Natural killer cell (primary cell): Measurements from ENCODE around the gene SYNPR. TPM values are rescaled to one million over a fixed set of nuclear protein-coding genes. Genes with fewer than 3 reads are reported as not detected.

Experiments
- ATAC-seq, 3 donors: fragments of 150-1000 bp in 2 of 3; fragments of 200-7000 bp in 1 of 3; cut with Tn5 transposase; 1 replicate in 1 of 3; 2 replicates in 2 of 3; pipeline ENCODE4 v1.10.0; 2021; ENCODE audit warnings: mild to moderate bottlenecking in 2 of 3, moderate library complexity in 2 of 3
- DNase-seq, 2 donors: peaks; one replicate each; pipeline versions ENCODE4 v3.0.0 to v3.0.0-alpha.2; 2013 to 2021; ENCODE audit warnings: mixed read lengths in 1 of 2
- H3K27ac ChIP-seq: one replicate; pipeline ENCODE4 v1.5.1; 2013; ENCODE audit warnings: mild to moderate bottlenecking, low read length
- H3K27me3 ChIP-seq: one replicate; pipeline ENCODE4 v1.6.1; 2013; ENCODE audit warnings: low read length; ENCODE audit not compliant: control insufficient read depth, insufficient read depth
- H3K36me3 ChIP-seq: one replicate; pipeline ENCODE4 v1.6.1; 2013; ENCODE audit warnings: low read length; ENCODE audit not compliant: control insufficient read depth, insufficient read depth
- H3K4me1 ChIP-seq: one replicate; pipeline ENCODE4 v1.6.1; 2013; ENCODE audit warnings: low read length; ENCODE audit not compliant: control insufficient read depth, insufficient read depth
- H3K4me3 ChIP-seq: one replicate; pipeline ENCODE4 v1.5.1; 2013; ENCODE audit warnings: low read length
- H3K9me3 ChIP-seq: one replicate; pipeline ENCODE4 v1.6.1; 2013; ENCODE audit warnings: low read length; ENCODE audit not compliant: control insufficient read depth, insufficient read depth
- H3K27ac Mint-ChIP-seq, 2 donors: one replicate each; pipeline ENCODE4 v1.8.0; 2022; ENCODE audit warnings: mild to moderate bottlenecking in 2 of 2, mixed read lengths in 2 of 2, moderate library complexity in 1 of 2
- H3K27me3 Mint-ChIP-seq, 2 donors: one replicate each; pipeline ENCODE4 v1.8.0; 2022; ENCODE audit warnings: low read depth in 2 of 2, mixed read lengths in 2 of 2
- H3K36me3 Mint-ChIP-seq: one replicate; pipeline ENCODE4 v1.8.0; 2022; ENCODE audit warnings: mixed read lengths
- H3K4me1 Mint-ChIP-seq, 2 donors: one replicate each; pipeline ENCODE4 v1.8.0; 2022; ENCODE audit warnings: mixed read lengths in 2 of 2
- H3K4me3 Mint-ChIP-seq: one replicate; pipeline ENCODE4 v1.8.0; 2022; ENCODE audit warnings: mild to moderate bottlenecking, moderate library complexity, mixed read lengths
- H3K9me3 Mint-ChIP-seq, 2 donors: one replicate each; pipeline ENCODE4 v1.8.0; 2022; ENCODE audit warnings: mixed read lengths in 2 of 2
- CTCF ChIP-seq: fragments of 200-600 bp; IDR thresholded peaks from one replicate; pipeline ENCODE4 v1.8.0; 2022; ENCODE audit warnings: antibody characterized with exemption
- WGBS: methylation state at CpG from one replicate; pipeline ENCODE4 v1.1.7; 2013; ENCODE audit warnings: missing lambda C conversion rate; ENCODE audit not compliant: insufficient coverage; 5-methylcytosine and 5-hydroxymethylcytosine counted together
- intact Hi-C: fragments of 100-400 bp; cut with micrococcal nuclease; formaldehyde crosslinking; loops from one replicate; pipeline ENCODE4 v1.14.2; 2022
- total RNA-seq, 4 donors: library from RNA; stranded (reverse); fragments of 120-200 nt in 1 of 4; gene quantifications; one replicate each; pipeline versions ENCODE4 v1.2.3 to v1.2.4, GENCODE V29; 2013 to 2022

SYNPR gene
- total RNA-seq = not detected
- not detected for total RNA-seq (2013)

- intact Hi-C loops = no loop called here
- Histone ChIP-seq H3K9me3 (peaks cover 4% of the 10 kb centered on the region), H3K4me1 (no peaks in the 10 kb centered on the region), H3K27ac (no peak within 1 kb of the TSS), H3K36me3 (no peaks in the 10 kb centered on the region), H3K27me3 (peaks cover 4% of the 10 kb centered on the region), H3K4me3 (no peak within 1 kb of the TSS)
- Mint-ChIP-seq H3K4me1 (no peaks in the 10 kb centered on the region), H3K27me3 (peaks cover 15 to 23% of the 10 kb centered on the region in 2 donors), H3K27ac (no peak within 1 kb of the TSS), H3K36me3 (no peaks in the 10 kb centered on the region), H3K9me3 (peaks cover 4 to 8% of the 10 kb centered on the region in 2 donors), H3K4me3 (no peak within 1 kb of the TSS)
- no peak for DNase-seq
- no peak for TF ChIP-seq CTCF
- no peak for ATAC-seq
- WGBS = 8% methylated on average over 43 of the region's 45 CpGs
Observed at GRCh38 chr3:63278171-63279004, at the start of gene SYNPR. SYNPR (plus strand) TSS chr3:63278308.

DNA sequence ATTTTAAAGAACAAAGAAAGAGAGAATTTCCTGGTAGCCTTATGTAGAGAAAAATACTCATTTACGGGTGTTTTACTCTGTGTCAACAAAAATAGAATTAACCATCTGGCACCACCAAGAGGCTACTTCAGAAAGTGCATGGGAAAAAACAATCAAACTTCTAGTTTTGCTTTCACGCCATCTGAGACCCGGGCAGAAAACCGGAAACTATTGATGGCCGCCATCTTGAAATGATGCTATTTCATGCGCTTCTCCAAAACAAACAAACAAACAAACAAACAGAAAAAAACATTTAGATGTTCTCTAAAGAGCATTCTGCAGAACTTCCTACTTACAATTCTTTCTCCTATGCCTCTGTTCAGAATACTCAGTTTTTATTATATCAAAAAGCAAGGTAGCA lies 49.4 kb upstream of the SYNPR start:
- no peaks in the 10 kb centered on the region for H3K36me3 ChIP-seq
- H3K9me3 ChIP-seq = no peaks in the 10 kb centered on the region
- DNase-seq (no peak), ATAC-seq (no peak)
- TF ChIP-seq CTCF = no peak
- Mint-ChIP-seq H3K27me3 (no peaks in the 10 kb centered on the region), H3K4me1 (no peaks in the 10 kb centered on the region), H3K36me3 (no peaks in the 10 kb centered on the region), H3K9me3 (peaks cover 3 to 4% of the 10 kb centered on the region in 2 donors), H3K27ac (no peak overlapping the region), H3K4me3 (no peak overlapping the region)
- no peak overlapping the region for H3K4me3 ChIP-seq
- no peak overlapping the region for H3K27ac ChIP-seq
- 27% methylated on average over 5 of the region's 6 CpGs for WGBS
- H3K27me3 ChIP-seq = no peaks in the 10 kb centered on the region
- intact Hi-C loops = no loop called here
- H3K4me1 ChIP-seq = no peaks in the 10 kb centered on the region

DNA sequence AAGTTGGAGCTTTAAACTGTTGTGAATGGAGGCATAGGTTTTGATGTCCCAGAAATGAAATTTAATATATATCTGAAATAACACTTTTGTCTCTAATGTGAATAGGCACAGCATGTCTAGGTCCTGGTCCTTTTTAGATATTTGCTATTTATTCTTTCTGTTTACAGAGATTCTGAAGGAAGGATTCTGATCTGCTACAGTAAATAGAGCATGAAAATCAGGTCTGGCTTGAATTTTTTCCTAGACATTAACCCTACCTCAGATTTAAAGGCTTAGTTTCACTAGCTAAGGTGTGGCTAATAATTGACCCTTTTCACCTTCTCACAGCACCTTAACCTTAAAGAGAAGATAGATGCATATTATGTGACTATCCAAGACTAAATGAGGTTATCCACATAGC lies 48.0 kb upstream of the SYNPR start:
- DNase-seq = no peak
- TF ChIP-seq CTCF = no peak
- Histone ChIP-seq H3K9me3 (no peaks in the 10 kb centered on the region), H3K36me3 (no peaks in the 10 kb centered on the region), H3K4me1 (no peaks in the 10 kb centered on the region), H3K4me3 (no peak overlapping the region), H3K27me3 (no peaks in the 10 kb centered on the region), H3K27ac (no peak overlapping the region)
- no peaks in the 10 kb centered on the region for H3K36me3 Mint-ChIP-seq
- no peak for ATAC-seq
- intact Hi-C loops = no loop called here
- H3K27me3 Mint-ChIP-seq = no peaks in the 10 kb centered on the region
- no peak overlapping the region for H3K27ac Mint-ChIP-seq
- no peak overlapping the region for H3K4me3 Mint-ChIP-seq
- H3K4me1 Mint-ChIP-seq = no peaks in the 10 kb centered on the region
- H3K9me3 Mint-ChIP-seq = peaks cover 5 to 6% of the 10 kb centered on the region in 2 donors

DNA sequence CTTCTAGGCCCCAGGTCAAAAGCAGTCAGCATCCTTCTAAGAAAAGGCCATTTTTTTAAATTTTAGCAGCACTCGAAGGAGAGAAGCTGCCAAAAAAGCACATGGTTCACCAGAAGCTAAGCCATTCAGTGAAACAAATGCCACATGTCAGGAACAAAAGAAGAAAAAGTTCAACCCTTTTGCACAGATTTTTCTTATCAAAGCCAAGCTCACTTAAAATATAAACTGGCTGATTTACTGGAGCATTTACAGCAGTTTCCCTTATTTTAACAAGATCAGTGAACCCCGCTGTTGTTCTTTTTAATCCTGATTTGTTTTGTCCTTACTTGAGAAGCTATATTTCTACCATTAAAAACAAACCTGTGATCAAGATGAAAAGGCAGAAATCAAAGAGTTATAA lies 46.5 kb upstream of the SYNPR start:
- Mint-ChIP-seq H3K4me3 (no peak overlapping the region), H3K27ac (no peak overlapping the region), H3K9me3 (peaks cover 2 to 5% of the 10 kb centered on the region in 2 donors), H3K36me3 (no peaks in the 10 kb centered on the region), H3K4me1 (no peaks in the 10 kb centered on the region), H3K27me3 (no peaks in the 10 kb centered on the region)
- H3K36me3 ChIP-seq = no peaks in the 10 kb centered on the region
- H3K4me3 ChIP-seq = no peak overlapping the region
- H3K27me3 ChIP-seq = no peaks in the 10 kb centered on the region
- 61% methylated on average over 1 of the region's 2 CpGs for WGBS
- no peak overlapping the region for H3K27ac ChIP-seq
- intact Hi-C loops = no loop called here
- no peaks in the 10 kb centered on the region for H3K9me3 ChIP-seq
- no peak for TF ChIP-seq CTCF
- H3K4me1 ChIP-seq = no peaks in the 10 kb centered on the region
- ATAC-seq = no peak
- no peak for DNase-seq
